Fibroblast of skin of right quadriceps (primary cell): ENCODE results near the gene SHISAL2A.

ENCODE experiments used
- DNase-seq: peaks from one replicate; pipeline ENCODE4 v3.0.0-alpha.2; 2013

The SHISAL2A gene

GRCh38 chr1:52623812-52624211 is 9.2 kb upstream of the SHISAL2A start:
- no peak for DNase-seq

GRCh38 chr1:52627028-52627427 is 5.9 kb upstream of the SHISAL2A start:
- no peak for DNase-seq

- no peak for DNase-seq
Measured at GRCh38 chr1:52628614-52629324, 4.2 kb upstream of the SHISAL2A start.

DNA sequence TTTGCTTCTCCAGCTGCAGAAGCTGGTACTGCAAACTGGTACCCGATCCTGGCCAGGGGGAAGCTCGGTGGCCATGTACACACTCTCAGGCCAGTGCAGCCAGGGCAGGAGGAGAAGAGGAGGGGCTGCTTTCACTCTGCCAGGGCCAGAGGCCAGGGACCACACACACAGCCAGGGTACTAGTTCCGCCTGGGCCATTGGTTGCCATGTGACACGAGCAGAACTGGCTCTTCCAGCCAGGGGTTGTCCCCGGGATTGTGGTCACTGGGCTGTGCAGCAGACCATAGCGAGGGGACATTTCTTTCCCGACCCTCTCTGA is 3.7 kb upstream of the SHISAL2A start:
- no peak for DNase-seq

GRCh38 chr1:52629667-52630066 is 3.3 kb upstream of the SHISAL2A start:
- DNase-seq = no peak

DNA sequence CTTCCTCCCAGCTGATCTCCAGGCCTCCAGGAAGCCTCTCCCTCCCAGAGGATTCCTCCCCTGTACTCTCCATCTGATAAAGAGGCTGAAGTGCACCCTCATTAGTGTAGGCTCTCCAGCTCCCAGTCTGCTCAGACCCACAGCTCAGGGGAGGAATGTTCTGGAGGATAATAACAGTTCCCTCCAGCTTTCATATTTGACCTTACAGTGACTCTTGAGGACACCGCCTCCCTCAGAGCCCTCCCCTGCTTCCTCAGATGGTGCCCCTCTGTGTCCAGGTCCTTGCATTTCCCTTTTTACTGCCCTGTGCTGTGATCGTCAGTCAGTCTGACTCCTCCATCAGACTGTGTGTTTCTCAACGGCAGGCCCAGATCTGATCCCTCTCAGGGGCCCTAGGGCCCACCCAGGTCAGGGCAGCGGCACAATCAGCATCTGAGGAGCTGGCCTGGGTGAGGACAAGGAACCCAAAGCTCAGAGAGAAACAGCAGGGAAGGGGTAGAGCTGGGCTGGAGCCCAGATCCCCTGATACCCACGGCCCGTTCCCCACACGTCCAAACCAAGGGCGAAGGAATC is 1.1 kb upstream of the SHISAL2A start:
- DNase-seq = no peak

DNA sequence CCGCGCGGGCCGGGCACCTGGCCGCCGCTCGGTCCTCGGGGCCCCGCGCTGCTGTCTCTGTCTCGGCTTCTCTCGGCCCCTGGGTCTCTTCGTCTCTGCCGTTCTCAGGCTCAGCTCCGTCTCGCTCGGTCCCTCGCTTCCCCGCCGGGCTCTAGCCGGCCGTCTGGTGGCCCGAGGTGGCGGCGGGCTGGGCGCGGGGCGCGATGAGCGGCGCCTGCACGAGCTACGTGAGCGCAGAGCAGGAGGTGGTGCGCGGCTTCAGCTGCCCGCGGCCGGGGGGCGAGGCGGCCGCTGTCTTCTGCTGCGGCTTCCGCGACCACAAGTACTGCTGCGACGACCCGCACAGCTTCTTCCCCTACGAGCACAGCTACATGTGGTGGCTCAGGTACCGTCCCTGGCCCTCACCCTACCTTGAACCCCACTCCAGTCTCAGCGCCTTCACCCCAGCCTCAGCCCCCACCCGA is 355 bp downstream of the SHISAL2A start:
- no peak for DNase-seq

GRCh38 chr1:52634111-52634510 is 1.1 kb downstream of the SHISAL2A start:
- DNase-seq = no peak

DNA sequence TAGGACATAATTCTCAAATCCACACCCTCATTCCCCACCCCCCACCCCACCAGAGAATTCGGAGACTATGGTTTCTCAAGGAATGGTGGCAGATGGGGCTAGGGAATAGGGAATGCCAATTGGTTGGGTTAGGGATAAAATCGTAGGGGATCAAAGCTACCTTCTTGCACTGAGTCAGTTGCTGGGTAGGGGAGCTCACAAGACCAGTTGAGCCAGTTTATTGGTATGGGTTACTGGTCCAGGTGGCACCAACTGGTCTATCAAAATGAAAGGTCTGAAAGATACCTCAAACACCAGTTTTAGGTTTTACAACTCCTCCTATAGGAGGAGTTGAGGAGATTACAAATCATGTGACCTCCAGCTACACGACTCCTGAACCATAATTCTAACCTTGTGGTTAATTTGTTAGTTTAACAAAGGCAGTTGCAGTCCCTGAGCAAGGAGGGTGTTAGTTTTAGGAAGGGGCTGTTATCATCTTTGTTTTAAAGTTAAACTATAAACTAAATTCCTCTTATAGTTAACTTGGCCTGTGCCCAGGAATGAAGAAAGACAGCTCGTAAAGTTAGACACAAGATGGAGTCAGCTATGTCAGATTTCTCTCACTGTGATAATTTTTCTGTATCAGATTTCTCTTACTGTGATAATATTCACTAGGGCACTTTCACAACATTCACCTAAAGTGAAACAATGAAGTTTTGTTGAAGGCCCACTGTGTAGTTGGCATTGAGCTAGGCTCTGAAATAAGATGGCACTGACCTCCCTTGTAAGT is 2.5 kb downstream of the SHISAL2A start:
- no peak for DNase-seq

DNA sequence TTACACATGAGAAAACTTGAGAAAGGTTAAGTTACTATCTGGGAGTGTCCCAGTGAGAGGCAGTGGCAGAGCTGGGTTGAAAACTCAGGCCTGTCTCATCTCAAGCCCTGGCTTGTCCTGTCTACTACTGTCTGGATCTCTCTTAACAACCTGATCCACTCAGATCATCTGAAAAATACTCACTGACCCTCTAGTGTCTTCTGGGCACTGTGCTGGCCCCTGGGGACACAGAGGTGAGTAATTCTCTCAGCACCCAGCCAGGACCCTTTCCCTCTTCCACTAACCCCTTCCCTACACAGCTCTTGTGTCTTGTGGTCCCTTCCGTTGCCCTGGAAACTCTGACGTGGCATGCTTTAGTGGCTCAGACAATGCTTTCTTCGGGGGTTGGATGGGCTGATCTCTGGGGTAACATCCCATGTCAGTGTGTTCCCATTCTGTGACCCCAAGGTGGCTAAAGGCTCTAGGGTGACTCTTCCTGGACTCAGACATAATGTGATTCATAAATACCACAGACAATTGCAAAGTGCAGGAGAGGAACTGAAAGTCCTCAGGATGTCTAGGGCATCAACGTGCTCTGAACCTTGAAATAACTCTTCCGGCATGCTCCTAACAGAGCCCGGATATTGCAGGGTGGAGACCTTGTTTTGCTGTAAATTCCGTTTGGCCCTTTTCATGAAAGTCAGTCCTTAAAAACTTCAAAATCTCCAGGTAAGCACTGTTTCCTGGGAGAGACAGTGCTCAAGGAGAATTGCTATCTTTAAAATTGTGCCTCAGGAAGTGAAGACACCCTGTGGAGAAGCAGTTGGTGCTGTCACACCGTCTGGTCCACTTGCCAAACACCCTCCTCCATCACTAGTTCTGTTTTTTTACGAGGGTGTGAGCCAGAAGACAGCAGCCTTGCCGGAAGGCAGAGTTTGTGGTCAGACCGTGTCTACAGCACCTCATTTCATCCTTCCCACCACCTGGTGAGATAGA is 4.0 kb downstream of the SHISAL2A start:
- DNase-seq = no peak

GRCh38 chr1:52637946-52638345 is 5.0 kb downstream of the SHISAL2A start:
- DNase-seq = no peak

DNA sequence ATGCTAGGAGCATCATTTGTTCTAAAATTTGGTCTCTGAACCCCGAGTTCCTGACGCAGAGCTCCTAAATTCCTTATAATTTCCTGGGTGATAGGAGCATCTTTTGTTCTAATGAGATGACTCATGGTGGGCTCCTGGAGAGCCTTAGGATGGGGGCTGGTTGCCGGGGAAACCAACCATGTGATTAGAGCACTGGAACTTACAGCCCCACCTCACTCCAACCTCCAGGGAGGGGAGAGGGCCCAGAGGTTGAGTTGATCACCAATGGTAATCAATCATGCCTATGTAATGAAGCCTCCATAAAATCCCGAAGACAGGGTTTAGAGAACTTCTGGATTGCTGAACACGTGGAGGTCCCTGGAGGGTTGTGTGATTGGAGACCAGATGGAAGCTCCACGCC is 7.7 kb downstream of the SHISAL2A start:
- no peak for DNase-seq

- no peak for DNase-seq
Measured at GRCh38 chr1:52641307-52641706, 8.3 kb downstream of the SHISAL2A start.

DNA sequence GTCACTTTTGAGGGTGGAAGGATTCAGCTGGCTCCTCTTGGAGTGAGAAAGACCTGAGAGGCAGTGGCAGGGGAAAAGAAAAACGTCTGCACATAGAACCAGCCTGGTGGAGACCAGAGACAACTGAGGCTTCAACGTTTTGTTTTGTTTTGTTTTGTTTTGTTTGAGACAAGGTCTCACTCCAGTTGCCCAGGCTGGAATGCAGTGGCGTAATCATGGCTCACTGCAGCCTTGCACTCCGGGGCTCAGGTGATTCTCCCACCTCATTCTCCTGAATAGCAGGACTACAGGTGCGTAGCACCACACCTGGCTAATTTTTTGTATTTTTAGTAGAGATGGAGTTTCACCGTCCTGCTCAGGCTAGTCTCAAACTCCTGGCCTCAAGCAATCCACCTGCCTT is 12.3 kb downstream of the SHISAL2A start:
- no peak for DNase-seq

GRCh38 chr1:52651904-52652303 is 18.9 kb downstream of the SHISAL2A start:
- DNase-seq = no peak

GRCh38 chr1:52653207-52653849 is 20.4 kb downstream of the SHISAL2A start:
- no peak for DNase-seq

DNA sequence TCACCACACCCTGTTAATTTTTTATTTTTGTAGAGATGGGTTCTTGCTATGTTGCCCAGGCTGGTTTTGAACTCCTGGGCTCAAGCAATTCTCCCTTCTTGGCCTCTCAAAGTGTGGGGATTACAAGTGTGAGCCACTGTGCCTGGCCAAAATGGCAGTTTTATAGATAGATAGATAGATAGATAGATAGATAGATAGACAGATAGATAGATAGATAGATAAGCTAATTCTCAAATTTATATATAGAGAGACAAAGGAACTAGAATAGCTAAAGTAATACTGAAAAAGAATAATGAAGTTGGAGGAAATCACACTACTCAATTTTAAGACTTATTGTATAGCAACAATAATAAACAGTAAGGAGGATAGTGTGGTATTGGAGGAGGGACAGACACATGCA is 21.1 kb downstream of the SHISAL2A start:
- DNase-seq = no peak

- DNase-seq = no peak
Measured at GRCh38 chr1:52657702-52658101, 24.7 kb downstream of the SHISAL2A start.

DNA sequence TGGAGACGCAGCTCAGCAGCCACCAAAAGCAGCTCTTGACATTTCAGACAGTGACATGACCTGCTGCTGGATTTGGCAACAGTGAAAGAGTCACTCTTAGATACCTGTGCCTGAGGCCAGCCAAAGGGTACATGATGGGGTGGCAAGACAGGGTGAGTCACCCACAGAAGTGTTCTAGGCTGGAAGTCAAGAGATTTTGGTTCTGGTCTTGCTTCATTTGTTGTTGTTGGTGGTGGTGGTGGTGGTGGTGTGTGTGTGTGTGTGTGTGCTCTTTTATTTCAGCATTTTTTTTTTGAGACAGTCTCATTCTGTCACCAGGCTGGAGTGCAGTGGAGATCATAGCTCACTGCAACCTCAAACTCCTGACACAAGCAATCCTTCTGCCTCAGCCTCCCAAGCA is 25.8 kb downstream of the SHISAL2A start:
- DNase-seq = no peak

GRCh38 chr1:52659356-52659755 is 26.4 kb downstream of the SHISAL2A start:
- DNase-seq = no peak

DNA sequence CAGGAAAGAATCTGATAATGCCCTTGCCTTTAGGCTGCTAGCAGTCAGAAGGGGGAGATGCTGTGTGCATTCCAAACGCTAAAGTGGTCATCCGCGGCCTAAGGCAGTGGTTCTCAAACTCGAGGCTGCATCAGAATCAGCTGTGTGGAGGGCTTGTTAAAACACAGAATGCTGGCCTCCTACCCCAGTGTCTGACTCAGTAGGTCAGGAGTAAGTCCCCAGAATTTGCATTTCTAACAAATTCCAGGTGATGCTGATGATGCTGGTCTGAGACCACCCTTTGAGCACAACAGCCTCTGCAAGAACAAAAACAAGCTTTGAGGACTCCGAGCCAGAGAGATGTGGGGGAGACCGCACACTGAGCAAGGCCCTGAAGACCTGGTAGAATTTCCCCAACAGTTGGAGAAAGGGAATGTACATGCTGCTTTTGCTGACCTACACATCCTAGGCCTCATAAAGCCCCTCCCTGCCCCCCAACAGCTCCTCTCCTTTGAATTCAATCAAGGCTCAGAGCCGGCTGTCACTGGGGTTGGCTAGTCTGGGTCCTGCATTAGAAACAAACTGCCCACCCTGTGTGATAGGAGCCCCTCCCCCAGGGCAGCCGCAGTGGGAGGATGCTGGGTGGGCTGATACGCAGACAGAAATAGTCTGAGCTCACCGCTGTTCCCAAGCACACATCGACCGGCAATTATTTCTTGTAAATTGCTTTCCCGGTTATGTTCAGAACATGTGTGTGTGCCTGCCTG is 27.1 kb downstream of the SHISAL2A start:
- no peak for DNase-seq

DNA sequence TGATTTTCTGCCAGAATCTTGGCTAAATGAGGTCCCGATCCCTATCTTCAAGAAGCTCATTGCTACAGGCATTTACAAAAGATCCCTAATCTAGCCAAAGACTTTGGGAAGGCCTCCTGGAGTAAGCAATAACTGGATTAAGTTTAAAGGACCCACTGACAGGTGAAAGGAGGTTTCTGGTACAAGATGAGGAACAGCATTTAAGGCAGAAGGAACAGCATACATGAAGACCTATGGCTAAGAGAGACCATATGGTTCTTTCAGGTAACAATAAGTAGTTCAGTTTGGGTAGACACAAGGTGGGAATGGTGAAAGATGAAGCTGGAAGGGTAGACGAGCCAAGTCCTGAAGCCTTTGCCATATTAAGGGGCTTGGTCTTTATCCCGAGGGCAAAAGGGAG is 27.8 kb downstream of the SHISAL2A start:
- no peak for DNase-seq
